GM18907 (cell line): Measurements from ENCODE around the gene AGRN.
"Not testable (repeated sequence)": the region's sequence is repeated elsewhere in the genome, so short reads cannot be mapped to it uniquely, and the experiment has no call there.

Experiments used
- ATAC-seq: cut with Tn5 transposase; IDR thresholded peaks from one replicate; pipeline ENCODE4 v1.9.1; 2021; ENCODE audit warnings: mild to moderate bottlenecking, moderate library complexity; ENCODE audit not compliant: unreplicated experiment

AGRN gene

GRCh38 chr1:1074631-1075147 is 54.8 kb downstream of the AGRN start:
- no peak for ATAC-seq

- ATAC-seq = no peak
These were observed 55.4 kb downstream of the AGRN start for GRCh38 chr1:1075148-1075935.

DNA sequence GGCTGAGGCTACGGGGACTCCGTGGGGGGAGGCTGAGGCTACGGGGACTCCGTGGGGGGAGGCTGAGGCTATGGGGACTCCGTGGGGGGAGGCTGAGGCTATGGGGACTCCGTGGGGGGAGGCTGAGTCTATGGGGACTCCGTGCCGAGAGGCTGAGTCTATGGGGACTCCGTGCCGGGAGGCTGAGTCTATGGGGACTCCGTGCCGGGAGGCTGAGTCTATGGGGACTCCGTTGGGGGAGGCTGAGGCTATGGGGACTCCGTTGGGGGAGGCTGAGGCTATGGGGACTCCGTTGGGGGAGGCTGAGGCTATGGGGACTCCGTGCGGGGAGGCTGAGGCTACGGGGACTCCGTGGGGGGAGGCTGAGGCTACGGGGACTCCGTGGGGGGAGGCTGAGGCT is 57.5 kb downstream of the AGRN start:
- ATAC-seq = not testable (repeated sequence)

DNA sequence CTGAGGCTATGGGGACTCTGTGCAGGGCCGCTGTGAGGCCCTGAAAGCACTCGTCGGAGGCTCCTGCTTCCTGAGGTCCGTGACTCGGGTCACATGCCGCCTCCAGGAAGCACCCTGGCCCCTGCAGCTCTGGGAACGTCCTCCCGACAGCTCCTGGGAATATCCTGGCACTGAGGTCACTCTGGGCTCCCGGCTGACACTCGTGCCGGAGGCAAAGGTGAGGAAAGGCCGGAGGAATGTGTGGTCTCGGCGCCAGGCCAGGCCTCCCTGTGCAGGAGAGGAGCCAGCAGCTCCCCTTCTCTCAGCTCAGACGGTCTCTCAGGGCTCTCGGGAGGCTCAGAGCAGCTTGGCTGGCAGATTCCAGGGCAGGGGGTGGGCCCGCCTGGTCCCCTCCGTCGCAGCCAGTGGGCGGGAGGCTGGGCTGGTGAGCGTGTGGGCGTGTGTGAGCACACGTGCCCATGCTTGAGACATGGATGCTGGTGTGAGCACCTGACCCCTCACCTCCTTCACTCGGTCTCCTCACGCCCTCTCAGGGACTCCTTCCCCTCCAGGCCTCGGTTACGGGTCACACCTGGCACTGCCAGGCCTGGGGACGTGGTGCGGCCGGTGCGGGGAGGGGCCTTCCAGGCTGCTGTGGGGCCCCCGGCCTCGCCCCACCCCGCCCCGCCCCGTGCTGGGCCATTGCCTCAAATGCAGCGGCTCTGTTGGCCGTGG is 59.6 kb downstream of the AGRN start:
- peak; percentile 59 for ATAC-seq

- ATAC-seq = peak; percentile 28
These were observed 60.3 kb downstream of the AGRN start for GRCh38 chr1:1080122-1080757.

DNA sequence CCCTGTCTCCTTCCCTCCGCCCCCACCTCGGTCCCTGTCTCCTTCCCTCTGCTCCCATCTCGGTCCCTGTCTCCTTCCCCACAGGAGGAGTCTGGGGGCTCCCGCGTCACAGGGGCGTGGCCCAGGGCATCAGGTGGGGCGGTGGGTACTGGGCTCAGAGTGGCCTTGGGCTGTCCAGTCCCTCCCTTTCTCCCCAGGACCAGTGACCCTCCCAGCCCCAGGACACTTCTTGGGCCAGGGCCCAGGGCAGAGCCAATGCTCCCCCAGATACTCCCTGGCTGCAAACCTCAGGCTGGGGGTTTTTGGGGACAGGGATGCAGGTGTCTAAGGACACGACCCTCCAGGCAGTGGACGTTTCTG is 61.0 kb downstream of the AGRN start:
- no peak for ATAC-seq

DNA sequence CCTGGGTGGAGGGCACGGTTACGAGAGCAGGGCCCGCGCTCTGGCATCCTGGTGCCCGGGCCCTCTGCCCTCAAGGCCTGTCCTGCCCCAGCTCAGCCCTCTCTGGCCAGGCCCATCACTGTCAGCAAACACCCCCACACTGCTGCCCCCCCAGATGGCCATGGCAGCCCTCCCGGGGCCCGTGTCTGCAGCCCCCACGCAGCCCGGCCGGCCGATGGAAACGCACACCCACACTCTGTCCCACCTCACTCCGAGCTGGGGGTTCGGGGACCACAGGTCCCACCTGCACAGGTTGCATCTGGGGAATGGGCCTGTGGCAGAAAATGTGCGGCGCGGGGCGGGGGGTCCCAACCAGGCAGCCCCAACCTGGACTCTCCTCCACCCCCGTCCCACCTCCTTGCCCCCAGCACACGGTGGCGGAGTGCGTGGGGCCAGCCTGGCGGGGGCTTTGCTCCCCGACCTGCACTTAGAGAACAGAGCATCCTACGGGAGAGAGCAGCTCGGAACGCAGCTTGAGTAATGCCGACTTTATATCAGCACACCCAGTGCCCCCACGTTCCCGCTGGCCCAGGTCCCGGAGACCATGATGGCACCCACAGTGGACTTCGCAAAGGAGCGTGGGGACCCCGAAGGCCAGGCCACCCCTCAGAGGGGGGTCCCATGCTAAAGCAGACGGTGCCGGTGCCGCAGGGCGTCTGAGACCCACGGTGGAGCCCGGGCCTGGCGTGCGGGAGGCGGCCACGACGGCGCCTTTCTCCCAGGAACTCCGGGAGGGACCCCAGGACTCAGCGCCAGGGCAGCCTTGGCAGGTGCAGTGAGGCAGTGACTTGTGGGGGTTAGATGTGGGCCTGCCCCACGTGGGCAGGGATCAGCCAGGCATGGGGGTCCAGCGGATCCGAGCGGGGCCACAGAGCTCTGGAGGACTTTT is 61.7 kb downstream of the AGRN start:
- no peak for ATAC-seq

DNA sequence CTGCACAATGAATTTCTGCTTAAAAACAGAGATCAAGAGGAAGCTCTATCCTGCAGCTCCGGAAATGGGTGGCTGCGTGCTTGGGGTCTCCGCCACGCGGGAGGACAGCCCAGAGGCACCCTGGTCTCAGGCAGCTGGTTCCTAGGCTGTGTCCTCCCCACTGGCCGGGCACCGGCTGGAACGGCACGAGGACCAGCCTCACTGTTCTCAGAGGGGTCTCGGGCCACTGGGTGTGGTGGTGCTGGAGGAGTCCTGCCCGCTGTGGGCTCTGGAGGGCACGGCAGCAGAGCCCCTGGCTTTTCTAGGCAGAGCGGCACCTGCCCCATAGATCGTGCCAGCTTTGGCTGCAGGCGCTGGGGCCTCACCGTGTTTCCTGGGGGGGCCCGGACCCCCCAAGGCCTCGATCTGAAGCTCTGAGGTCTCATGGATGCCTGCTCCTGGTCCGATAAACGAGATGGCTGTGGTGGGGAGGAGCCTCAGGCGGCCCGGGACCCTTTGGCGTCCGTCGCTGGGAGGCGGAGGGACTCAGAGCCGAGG is 62.4 kb downstream of the AGRN start:
- no peak for ATAC-seq

DNA sequence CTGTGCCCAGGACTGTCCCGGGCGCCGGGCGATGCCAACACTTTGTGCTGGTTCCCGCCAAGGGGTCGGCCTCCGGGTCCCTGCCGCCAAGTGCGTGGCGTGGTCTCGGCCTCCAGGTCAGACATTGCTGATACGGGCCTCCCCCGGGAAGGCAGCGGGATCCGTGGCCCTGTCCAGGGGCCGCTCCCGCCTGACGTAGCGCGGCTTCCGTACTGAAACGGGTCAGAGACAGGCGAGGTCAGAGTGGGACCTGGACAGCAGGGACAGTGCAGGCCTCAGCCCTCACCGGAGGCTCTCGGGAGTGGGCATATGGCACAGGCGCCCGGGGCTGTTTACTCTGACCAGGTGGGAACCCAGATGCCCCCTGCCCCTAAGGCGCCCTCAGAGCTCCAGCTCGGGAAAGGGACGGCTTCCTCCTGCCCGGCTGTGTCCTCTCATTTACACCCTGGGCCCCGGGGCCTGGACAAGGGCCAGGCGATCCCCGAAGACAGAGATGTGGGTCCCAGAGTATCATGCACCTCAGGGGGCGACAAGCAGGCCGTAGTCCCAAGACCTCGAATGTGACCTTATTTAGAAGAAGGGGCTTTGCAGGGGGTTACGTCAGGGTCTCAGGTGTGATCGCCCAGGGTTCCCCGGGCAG is 63.0 kb downstream of the AGRN start:
- ATAC-seq = no peak

DNA sequence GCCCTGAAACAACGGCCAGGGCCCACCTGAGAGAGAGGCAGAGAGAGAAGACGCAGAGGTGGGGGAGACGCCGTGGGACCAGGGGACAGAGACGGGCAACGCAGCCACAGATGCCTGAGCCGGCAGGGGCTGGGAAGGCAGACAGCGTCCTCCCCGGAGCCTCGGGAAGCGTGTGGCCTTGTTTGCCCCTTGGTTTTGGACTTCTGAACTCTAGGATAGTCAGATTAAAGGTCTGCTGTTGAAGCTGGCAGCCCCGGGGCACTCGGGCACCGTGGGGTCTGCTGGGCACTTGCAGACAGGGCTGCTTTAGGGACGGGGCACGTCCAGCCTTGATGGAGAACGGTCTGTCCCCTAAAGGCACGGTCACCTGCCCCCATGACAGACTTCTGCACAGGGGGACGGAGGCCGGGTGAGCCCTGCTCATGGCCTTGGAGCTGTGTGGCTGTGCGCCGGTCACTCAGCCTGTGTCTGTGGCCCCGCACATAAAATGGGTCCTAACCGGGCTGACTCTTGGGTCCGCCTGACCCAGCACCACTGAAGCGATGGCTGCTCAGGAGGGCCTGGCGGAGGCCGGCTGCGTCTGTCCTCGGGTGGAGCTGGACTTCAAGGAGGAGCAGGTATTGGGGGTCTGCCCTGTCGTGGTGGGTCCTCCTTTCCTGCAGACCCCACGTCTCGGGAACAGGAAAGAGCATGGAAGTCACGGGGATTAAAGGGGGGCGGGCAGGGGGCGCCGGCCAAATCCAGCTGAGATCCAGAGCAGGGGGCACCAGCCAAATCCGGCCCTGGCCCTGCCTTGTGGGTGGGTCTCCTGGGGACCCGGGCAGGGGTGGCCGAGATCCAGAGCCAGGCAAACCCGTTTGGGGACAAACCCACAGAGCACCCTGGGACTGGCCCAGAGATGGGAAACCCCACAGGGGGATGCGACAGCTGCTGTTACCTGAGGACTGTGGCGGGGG is 63.8 kb downstream of the AGRN start:
- ATAC-seq = no peak

DNA sequence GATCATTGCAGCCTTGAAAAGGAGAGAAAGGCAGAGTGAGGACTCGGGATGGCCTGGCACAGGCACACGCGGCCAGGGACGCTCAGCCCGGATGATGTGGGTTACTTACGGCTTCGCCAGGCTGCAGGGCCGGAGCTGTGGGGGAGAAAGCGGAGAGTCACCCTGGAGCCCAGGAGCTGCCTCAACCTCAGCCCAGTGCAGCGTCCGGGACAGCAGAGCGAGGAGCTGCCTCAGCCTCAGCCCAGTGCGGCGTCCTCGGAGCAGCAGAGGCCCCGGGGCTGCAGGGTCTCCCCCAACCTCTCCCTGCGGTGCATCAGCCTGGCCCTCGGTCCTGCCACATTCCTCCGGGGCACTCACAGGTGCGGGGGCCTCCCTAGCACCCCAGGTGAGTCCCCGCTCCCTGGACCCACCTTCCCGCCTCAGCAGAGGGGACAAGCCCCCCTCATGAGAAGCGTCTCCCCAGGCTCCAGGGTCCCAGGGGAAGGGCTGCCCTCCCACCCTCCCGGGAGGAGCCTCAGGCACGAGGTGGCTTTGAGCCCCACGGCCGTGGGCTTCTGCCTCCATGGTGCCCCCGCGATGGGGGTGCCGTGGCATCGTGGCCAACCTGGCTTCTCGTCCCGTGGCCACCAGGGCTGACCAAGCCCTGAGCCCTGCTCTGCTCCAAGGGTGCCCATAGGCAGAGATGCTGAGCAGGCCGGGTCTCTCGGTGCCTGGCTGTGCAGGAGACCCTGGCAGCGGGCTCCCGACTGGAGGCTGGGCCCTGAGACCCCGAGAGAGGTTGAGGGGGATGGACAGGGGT is 64.7 kb downstream of the AGRN start:
- ATAC-seq = no peak

GRCh38 chr1:1085171-1085841 is 65.4 kb downstream of the AGRN start:
- no peak for ATAC-seq

GRCh38 chr1:1085911-1086841 is 66.3 kb downstream of the AGRN start:
- ATAC-seq = no peak

DNA sequence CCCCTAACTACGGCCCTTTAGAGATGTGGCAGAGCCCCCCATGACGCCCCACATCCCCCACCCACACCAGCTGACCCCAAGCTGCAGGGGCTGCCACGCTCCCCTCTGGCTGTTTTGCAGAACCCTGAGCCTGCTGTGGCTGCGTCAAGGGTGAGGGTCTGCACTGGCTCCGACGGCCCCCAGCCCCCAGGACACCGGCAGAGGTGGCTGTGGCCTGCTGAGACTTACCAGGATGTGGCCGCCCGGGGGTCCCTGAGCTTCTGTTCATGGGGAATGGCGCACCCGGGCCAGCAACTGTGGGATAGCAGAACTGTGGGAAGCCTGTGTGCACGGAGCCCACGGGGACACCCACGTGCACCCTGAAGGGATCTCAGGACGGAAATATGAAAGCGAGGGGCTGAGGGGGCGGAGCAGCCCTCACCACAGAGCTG is 67.0 kb downstream of the AGRN start:
- ATAC-seq = no peak

DNA sequence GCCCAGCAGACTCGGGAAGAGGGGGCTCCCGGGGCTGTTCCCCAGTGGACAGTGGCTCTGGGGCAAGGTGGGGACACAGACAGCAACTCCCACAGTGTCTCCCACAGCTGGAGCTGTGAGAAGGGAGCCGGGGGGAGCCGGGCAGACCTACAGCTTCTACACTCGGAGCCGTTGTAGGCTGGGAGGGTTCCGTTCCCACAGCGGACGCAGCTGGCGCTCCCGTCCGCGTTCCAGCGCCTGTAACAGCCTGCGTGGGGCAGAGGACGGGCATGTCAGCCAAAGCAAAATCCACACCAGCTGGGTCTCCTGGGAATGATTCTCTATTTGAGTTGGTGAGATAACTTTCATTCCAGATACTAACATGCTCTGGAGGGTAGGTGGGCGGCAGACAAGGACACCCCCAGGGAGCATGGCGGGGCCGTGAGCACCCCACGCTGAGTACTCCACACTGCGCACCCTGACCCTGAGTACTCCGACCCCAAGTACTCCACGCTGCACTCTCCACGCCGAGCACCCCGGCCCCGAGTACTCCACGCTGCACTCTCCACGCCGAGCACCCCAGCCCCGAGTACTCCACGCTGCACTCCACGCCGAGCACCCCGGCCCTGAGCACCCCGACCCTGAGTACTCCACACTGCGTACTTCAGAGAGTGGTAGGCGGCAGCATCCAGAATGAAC is 67.6 kb downstream of the AGRN start:
- no peak for ATAC-seq
